SIG-M5 treated with dmso at 0.1 percent for 504 hours (cell line): Measurements from ENCODE around the gene TMEM97.
A peak's percentile ranks its signal among the peaks of the same experiment; 100 is the strongest.
"Not testable (repeated sequence)": the region's sequence is repeated elsewhere in the genome, so short reads cannot be mapped to it uniquely, and the experiment has no call there.

Experiments
- DNase-seq: peaks from one replicate; lab custom pipeline; 2025; ENCODE audit not compliant: unreplicated experiment; lab: John Stamatoyannopoulos, UW

The TMEM97 gene

DNA sequence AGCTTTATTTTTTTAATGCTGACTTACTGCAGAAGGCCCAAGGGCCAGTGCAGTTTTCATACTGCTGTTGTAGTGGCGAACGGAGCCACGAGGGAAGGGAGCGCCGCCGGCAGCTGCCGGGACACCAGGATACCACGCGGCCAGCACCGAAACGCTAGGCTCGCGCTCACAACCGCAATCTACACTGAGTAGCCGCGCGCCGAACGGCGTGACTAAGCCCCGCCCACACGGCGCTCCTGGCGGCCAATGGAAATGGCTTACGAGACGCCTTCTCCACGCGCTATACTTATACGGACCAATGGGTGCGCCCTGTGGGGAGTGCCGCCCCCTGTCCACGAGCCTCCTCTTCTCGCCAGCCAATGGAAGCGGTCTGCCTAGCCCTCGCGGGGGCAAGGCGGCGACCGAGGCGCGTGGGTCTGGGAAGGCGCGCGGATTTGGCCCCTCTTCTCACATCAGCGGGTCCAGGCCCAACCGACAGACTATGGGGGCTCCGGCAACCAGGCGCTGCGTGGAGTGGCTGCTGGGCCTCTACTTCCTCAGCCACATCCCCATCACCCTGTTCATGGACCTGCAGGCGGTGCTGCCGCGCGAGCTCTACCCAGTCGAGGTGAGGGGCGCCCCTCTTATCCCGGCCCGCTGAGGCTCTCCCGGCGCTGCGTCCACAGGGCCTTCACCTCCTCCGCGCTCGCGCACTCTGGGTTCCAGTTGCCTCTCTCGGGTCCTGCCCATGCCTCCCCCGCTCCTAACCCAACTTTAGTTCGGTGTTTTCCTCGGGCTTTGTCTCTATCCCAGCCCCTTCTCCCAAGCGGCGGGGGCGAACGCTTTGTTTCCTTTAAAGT is at the start of gene TMEM97:
Gene TMEM97, plus strand, starts transcription at position 442 of the 839 bp plus-strand sequence. Its CDS starts 40 bp downstream, at position 482.
- peak; percentile 99 for DNase-seq

DNA sequence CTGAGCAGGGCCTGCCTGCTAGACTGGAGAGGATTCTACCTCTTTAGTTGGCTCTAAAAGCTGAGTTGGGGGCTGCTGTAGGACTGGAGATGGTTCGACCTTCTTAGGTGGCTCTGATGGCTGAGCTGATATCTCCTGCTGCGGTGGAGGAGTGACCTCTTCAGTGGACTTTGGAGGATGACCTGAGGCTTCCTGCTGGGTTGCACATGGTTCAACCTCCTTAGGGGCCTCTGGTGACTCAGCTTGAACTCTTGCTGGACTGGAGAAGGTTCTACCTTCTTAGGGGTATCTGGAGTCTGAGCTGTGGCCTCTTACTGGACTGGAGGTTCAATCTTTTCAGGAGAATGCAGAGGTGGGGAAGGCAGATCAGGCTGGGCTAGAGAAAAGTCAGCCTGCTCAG is 48.9 kb upstream of the TMEM97 start:
- no peak for DNase-seq

DNA sequence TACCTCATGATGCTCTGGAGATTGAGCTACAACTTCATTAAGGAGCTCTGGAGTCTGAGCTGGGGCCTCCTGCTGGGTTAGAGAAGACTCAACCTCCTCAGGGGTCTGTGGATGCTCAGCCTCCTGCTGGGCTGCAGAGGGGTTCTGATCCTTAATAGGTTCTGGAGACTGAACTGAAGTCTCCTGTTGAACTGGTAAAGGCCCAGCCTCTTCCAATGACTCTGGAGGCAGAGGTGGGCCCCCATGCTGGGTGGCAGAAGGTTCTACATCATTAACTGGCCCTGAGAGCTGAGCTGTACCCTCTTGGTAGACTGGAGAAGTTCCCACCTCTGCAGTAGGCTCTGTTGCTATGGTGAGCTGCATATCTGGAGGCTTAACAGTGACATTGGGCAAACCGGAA is 48.1 kb upstream of the TMEM97 start:
- DNase-seq = no peak

DNA sequence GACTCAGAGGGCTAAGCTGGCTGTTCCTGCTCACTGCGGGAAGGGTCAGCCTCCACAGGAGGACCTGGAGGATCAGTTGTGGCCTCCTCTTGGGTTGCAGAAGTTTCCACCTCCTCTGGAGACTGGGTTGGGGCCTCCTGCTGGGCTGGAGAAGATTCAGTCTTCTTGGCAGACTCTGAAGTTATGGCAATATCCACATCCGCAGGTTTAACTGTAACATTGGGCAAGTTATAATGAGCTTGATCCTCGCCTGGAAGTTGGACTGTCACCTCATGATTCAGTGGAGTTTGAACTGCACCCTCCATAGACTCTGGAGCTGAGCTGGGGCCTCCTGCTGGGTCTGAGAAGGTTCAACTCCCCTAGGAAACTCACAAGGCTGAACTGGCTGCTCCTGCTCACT is 47.6 kb upstream of the TMEM97 start:
- no peak for DNase-seq

DNA sequence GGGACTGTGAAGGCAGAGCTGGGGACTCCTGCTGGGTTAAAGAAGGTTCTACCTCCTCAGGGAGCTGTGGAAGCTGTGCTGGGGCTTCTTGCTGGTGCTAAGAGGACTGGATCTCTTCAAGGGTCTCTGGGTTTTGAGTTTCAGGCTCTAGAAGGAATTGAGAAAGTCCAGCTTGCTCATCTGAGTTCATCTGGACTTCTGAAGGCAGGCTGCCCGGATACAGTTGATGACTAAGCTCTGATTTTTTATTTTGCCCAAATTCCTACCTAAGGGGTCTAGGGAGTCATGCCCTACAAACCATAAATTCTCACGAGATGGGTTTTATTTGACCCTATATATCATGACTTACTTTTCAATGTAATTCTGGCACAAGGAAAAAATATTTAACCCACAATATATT is 46.8 kb upstream of the TMEM97 start:
- DNase-seq = no peak

DNA sequence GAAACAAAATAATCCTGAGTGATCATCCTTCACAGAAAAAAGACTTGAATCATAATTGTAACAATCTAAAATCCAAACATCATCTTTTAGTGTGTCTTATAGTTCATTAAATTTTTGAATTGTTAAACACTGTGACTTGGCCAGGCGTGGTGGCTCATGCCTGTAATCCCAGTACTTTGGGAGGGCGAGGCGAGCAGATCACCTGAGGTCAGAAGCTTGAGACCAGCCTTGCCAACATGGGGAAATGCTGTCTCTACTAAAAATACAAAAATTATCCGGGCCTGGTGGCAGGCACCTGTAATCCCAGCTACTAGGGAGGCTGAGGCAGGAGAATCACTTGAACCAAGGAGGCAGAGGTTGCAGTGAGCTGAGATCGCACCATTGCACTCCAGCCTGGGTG is 45.7 kb upstream of the TMEM97 start:
- not testable (repeated sequence) for DNase-seq

DNA sequence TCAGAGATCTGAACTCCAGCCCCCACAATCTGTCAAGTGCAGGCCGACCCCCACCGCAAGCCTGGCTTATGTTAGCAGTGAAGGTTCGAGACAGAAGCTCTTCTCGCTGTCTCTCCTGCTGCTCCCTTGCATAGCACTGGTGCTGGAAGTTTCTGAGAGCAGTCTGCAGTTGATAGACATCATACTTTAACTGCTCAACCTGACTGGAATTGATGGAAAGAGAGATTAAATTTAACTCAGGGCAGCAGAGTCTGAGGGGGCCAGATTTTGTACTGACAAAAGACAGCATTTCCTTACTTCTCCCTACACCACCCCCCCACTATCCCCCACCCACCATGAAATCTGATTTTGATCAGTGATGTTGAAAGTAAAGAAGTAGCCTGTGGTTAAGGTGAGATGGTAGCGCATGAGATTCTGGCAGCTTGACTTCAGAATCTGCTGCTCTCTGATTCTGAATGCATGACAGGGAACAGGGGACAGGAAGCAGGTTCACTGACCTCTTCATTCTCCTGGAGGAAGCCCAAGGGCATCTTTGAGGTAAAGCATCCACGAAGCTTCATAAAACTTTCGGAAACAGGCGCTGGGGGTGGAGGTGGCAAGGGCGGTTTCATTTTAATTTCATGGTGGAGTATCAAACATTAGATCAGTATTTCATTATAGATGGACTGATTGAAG is 44.3 kb upstream of the TMEM97 start:
- DNase-seq = no peak

DNA sequence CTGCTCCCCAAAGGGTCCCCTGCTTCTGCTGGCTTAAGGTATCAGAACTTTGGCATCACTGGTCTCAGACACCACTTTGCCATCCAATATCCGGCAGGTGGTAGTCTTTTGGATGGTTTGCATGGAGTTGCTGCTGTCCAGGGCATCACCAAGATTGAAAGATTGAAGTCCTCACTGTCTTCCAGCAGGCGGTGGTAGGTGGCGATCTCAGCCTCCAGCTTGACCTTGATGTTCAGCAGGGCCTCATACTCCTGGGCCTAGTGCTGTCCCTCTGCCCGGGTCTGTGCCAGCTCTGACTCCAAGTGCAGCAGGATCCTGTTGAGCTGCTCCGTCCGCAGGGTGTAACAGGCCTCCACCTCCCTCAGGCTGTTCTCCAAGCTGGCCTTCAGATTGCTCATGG is 43.0 kb upstream of the TMEM97 start:
- no peak for DNase-seq

DNA sequence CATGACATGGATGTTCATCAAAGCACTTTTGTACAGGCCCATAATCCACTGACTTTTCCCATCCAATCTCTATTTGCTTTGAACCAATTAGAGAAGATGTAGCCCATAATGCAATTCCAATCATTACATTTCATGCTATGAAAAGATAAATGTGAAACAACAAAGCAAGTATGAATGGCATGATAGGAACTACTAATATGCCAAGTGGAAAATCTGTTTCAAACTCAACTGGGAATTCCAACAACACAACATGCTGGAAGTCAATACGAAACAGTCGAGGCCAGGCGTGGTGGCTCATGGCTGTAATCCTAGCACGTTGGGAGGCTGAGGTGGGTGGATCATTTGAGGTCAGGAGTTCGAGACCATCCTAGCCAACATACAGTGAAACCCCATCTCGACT is 39.6 kb upstream of the TMEM97 start:
- no peak for DNase-seq

DNA sequence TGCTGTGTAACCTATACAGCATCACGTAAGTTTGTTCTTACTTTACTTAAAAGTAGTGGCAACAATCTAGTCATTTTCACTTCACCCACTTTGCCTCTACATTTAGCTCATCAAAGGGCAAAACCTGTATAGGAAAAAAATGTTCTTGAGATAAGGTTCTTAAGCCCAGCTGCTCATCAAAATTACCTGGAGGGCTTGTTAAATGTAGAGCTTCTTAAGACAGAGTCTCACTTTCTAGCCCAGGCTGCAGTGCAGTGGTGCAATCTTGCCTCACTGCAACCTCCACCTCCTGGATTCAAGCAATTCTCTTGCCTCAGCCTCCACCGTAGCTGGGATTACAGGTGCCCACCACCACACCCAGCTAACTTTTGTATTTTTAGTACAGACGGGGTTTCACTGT is 38.2 kb upstream of the TMEM97 start:
- no peak for DNase-seq

DNA sequence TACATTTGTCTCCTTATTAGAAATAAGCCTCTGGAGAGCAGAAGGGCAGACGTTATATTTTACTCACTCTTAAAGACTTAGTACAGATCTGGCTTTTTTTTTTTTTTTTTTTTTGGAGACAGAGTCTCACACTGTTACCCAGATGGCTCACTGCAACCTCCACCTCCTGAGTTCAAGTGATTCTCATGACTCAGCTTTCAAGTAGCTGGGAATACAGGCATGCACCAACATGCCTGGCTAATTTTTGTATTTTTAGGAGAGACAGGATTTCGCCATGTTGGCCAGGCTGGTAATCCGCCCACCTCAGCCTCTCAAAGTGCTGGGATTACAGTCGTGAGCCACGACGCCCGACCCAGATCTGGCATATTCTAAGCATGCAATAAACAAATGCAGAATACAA is 36.4 kb upstream of the TMEM97 start:
- DNase-seq = no peak

DNA sequence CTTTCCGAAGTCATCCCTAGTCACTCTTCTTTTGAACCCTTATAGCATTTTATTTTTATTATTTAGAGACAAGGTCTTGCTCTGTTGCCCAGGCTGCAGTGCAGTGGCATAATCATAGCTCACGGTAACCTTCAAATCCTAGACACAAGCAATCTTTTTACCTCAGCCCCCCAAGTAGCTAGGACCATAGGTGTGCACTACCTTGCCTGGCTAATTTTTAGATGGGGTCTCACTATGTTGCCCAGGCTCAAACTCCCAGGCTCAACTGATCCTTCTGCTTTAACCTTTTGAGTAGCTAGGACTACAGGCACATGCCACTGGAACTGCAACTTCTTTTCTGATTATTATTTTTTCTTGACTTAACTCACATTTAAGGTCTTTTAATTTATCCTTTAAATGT is 33.0 kb upstream of the TMEM97 start:
- DNase-seq = no peak

DNA sequence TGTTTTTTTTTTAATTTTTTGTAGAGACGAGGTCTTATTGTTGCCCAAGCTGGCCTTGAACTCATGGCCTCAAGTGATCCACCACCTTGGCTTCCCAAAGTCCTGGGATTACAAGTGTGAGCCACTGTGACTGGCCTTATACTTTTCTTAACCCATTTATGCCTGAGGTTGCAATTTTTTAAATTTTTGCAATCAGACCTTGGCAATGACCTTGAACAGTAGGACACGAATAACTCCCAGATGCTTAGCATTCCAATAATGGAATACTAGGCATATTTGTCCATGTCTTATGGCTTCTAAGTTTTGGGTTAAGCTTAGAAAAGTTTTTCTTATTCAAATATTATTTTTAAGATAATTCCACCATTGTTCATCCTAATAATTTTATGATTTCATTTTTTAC is 28.3 kb upstream of the TMEM97 start:
- no peak for DNase-seq

DNA sequence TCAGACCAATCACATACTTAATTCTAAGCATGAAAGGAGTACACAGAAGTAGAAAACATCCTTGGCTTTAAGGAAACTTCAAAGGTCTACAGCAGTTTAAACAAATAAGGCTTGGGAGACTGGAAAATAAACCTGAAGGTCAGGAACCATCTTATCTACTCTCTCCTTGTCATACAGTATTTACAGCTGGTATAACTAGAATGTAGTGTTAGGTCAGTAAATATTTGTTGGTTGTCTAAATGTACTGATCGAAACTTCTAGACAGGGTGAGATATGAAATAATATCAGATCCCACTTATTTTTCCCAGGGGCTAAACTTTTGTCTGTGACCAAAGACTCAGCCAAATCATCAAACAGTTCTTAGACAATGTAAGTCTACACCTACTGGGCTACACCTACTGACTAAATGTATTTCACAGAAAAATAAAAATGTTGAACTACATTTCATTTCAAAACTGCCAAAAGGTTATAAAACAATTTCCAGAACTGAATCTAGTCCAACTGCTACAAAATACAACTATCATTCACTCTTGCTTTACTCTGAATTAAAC is 27.1 kb upstream of the TMEM97 start:
- peak; percentile 34 for DNase-seq

DNA sequence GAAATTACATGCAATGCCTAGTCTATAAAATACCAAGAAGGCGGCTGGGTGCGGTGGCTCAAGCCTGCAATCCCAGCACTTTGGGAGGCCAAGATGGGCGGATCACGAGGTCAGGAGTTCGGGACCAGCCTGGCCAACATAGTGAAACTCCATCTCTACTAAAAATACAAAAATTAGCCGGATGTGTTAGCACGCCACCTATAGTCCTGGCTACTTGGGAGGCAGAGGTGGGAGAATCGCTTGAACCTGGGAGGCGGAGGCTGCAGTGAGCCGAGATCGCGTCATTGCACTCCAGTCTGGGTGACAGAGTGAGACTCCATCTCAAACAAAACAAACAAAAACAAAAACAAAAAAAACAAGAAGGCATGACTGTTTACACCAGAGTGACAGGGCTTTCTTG is 26.1 kb upstream of the TMEM97 start:
- DNase-seq = not testable (repeated sequence)

DNA sequence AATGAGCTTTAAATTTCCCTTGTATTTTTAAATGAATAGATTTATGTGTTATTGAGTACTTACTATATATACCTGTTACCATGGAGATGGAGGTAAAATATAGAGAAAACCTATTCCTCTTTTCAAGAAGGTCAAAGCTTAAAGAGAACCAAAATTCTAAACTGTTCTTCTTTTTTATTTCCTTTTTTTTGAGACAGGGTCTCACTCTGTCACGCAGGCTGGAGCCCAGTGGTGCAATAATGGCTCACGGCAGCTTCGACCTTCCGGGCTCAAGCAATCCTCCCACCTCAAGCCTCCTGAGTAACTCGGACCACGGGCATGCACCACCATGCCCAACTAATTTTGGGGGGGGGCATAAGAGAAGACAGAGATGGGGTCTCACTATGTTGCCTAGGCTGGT is 25.0 kb upstream of the TMEM97 start:
- DNase-seq = peak; percentile 74

DNA sequence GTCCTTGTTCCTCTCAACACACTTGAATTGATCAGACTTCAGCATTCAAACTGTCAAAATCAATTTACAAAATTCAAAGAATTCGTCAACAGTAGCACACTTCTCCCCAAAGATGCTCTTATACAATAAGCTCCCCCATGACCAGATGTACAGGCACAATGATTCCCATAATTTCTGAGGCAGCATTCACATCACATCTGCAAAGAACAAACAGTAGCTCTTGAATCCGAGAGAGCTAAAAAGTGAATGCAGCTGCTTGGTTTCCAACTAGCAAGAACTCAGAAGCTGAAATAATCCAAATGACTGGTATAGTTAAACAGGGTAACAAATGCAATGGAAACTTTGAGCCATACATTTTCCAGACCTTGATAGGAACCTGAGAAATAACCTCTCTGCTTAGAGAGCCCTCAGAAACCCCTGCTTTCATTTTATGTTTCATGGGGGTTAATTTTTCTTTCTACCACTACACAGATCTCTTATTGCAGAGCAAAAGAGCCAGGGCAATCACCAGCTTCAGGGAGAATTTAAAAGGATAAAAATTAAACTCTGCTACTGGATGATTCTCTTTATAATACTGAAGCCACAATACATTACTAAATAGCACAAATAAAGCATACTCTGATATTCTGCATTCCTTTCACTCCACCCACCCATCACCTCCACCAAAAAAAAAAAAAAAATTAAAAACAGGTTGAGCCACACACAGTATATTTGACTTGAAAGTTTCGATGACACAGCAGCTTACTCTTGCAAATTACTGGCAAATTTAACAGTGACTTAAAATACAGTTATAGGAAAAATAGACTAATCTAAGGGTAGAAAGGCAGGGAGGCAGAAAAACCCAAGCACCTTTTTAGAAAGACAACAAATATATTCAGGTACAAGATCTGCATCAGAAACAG is 23.1 kb upstream of the TMEM97 start:
- DNase-seq = no peak

DNA sequence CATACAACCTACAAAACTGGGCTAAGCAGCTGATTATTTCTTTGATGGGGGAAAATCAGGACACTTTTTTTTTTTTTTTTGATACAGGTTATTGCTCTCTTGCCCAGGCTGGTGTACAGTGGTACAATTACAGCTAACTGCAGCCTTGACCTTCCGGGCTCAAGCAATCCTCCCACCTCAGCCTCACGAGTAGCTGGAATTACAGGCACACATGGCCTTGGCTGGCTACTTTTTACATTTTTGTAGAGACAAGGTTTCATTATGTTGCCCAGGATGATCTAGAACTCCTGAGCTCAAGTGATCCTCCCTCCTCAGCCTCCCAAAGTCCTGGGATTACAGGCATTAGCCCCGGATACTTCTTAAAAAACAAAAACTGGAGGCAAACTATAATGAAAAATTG is 20.6 kb upstream of the TMEM97 start:
- no peak for DNase-seq

DNA sequence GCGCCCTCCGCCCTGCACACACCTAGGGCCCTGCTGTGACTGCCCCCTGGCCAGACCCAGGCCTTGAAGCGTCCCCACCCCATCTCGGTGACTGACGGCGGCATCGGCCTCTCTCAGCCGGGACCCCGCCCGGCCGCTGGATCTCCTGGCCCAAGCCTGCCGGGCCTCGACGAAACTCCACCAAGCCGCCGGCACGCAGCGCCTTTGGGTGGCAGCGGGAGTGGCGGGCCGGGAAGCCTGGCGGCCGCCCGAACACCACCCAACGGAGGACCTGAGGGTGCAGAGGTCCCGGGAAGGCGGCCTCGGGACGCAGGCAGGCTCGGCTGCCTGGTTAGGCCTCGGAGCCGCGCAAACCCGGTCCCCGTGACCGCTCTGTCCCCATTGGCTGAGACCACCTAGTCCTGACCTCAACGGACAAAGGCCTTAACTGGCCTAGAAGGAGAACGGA is 12.0 kb upstream of the TMEM97 start:
- DNase-seq = no peak

DNA sequence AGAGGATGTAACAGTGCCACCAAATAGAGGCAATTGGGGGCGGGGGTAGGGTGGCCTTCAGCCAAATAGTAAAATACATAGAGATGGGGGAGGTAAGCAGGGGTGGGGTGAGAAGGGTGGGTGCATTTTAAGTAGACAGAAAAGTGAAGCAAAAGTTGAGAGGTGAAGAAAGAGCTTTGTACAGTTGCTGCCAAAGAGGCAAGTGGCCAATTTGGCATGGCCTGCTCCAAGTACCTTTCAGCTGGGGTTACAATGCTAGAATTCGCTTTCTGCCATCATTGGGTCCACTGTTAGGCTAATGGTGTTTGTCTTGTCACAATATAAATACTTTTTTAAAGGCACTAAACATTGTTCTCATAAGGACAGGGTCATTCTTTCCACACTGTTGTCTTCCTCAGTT is 5.2 kb upstream of the TMEM97 start:
- DNase-seq = no peak
